Skeletal muscle tissue (tissue), 4 donors: ENCODE measurements around the gene DPP6. TPM values are rescaled to one million over a fixed set of nuclear protein-coding genes. Genes with fewer than 3 reads are reported as not detected.

Experiments used
- H3K27ac ChIP-seq: one replicate; pipeline ENCODE4 v1.7.0; 2013; ENCODE audit warnings: mild to moderate bottlenecking, low read depth, low read length, inconsistent platforms
- H3K27me3 ChIP-seq, 3 donors: one replicate each; pipeline ENCODE4 v1.7.0; 2013; ENCODE audit warnings: low read length in 3 of 3; ENCODE audit not compliant: control insufficient read depth in 3 of 3, insufficient read depth in 3 of 3
- H3K36me3 ChIP-seq, 3 donors: one replicate each; pipeline ENCODE4 v1.7.0; 2013; ENCODE audit warnings: low read length in 3 of 3; ENCODE audit not compliant: control insufficient read depth in 3 of 3, insufficient read depth in 3 of 3
- H3K4me1 ChIP-seq, 3 donors: one replicate each; pipeline ENCODE4 v1.7.0; 2013; ENCODE audit warnings: low read length in 3 of 3, mild to moderate bottlenecking in 3 of 3; ENCODE audit not compliant: control insufficient read depth in 3 of 3, insufficient read depth in 3 of 3
- H3K4me3 ChIP-seq, 3 donors: one replicate each; pipeline ENCODE4 v1.7.0; 2013; ENCODE audit warnings: low read length in 3 of 3
- H3K9ac ChIP-seq, 3 donors: one replicate each; pipeline ENCODE4 v1.7.0; 2013; ENCODE audit warnings: low read length in 3 of 3, mild to moderate bottlenecking in 3 of 3, moderate library complexity in 2 of 3, low read depth in 1 of 3
- H3K9me3 ChIP-seq, 3 donors: one replicate each; pipeline ENCODE4 v1.7.0; 2013; ENCODE audit warnings: low read length in 3 of 3; ENCODE audit not compliant: control insufficient read depth in 3 of 3
- total RNA-seq: library from RNA; depleted of rRNA; stranded (reverse); fragments of >200 nt; gene quantifications from one replicate; pipeline ENCODE4 v1.2.3, GENCODE V29; 2014
- donor health status: Osteomylitis.

Gene DPP6
- total RNA-seq, 1 donor from 2014 or later = 4.2 TPM

GRCh38 chr7:154212861-154213260 is 160.7 kb downstream of the DPP6 start:
- Histone ChIP-seq H3K27me3 (no peaks in the 10 kb centered on the region), H3K9me3 (no peaks in the 10 kb centered on the region), H3K9ac (no peak overlapping the region), H3K36me3 (no peaks in the 10 kb centered on the region), H3K4me1 (no peaks in the 10 kb centered on the region), H3K27ac (no peak overlapping the region), H3K4me3 (no peak overlapping the region)

GRCh38 chr7:154217688-154218340 is 165.6 kb downstream of the DPP6 start:
- Histone ChIP-seq H3K4me1 (no peaks in the 10 kb centered on the region), H3K9me3 (no peaks in the 10 kb centered on the region), H3K4me3 (no peak overlapping the region), H3K27ac (no peak overlapping the region), H3K9ac (no peak overlapping the region), H3K27me3 (no peaks in the 10 kb centered on the region), H3K36me3 (no peaks in the 10 kb centered on the region)

- Histone ChIP-seq H3K9me3 (no peaks in the 10 kb centered on the region), H3K4me1 (no peaks in the 10 kb centered on the region), H3K36me3 (no peaks in the 10 kb centered on the region), H3K4me3 (no peak overlapping the region), H3K27me3 (no peaks in the 10 kb centered on the region), H3K27ac (no peak overlapping the region), H3K9ac (no peak overlapping the region)
These were observed 179.5 kb downstream of the DPP6 start for GRCh38 chr7:154231732-154232131.

GRCh38 chr7:154232700-154233099 is 180.5 kb downstream of the DPP6 start:
- Histone ChIP-seq H3K27ac (no peak overlapping the region), H3K4me1 (no peaks in the 10 kb centered on the region), H3K27me3 (no peaks in the 10 kb centered on the region), H3K4me3 (no peak overlapping the region), H3K36me3 (no peaks in the 10 kb centered on the region), H3K9me3 (no peaks in the 10 kb centered on the region), H3K9ac (no peak overlapping the region)

- H3K27ac ChIP-seq = no peak overlapping the region
- no peak overlapping the region for H3K4me3 ChIP-seq
- no peaks in the 10 kb centered on the region for H3K27me3 ChIP-seq
- no peaks in the 10 kb centered on the region for H3K36me3 ChIP-seq
- no peaks in the 10 kb centered on the region for H3K4me1 ChIP-seq
- no peak overlapping the region for H3K9ac ChIP-seq
- H3K9me3 ChIP-seq = peaks cover 4 to 7% (median 5%) of the 10 kb centered on the region in 3 donors
These were observed 189.8 kb downstream of the DPP6 start for GRCh38 chr7:154241988-154242387.

GRCh38 chr7:154242709-154243108 is 190.5 kb downstream of the DPP6 start:
- no peaks in the 10 kb centered on the region for H3K36me3 ChIP-seq
- H3K27ac ChIP-seq = no peak overlapping the region
- no peaks in the 10 kb centered on the region for H3K4me1 ChIP-seq
- no peak overlapping the region for H3K4me3 ChIP-seq
- H3K9ac ChIP-seq = no peak overlapping the region
- no peaks in the 10 kb centered on the region for H3K27me3 ChIP-seq
- H3K9me3 ChIP-seq = peaks cover 4 to 7% (median 5%) of the 10 kb centered on the region in 3 donors

GRCh38 chr7:154252046-154252445 is 199.8 kb downstream of the DPP6 start:
- Histone ChIP-seq H3K27ac (no peak overlapping the region), H3K4me3 (no peak overlapping the region), H3K36me3 (no peaks in the 10 kb centered on the region), H3K27me3 (no peaks in the 10 kb centered on the region), H3K9ac (no peak overlapping the region), H3K4me1 (no peaks in the 10 kb centered on the region), H3K9me3 (no peaks in the 10 kb centered on the region)

GRCh38 chr7:154253810-154254209 is 201.6 kb downstream of the DPP6 start:
- H3K27ac ChIP-seq = no peak overlapping the region

GRCh38 chr7:154255324-154255723 is 203.1 kb downstream of the DPP6 start:
- H3K4me3 ChIP-seq = no peak overlapping the region
- H3K27me3 ChIP-seq = no peaks in the 10 kb centered on the region
- H3K36me3 ChIP-seq = no peaks in the 10 kb centered on the region
- no peak overlapping the region for H3K9ac ChIP-seq
- H3K27ac ChIP-seq = no peak overlapping the region
- H3K4me1 ChIP-seq = no peaks in the 10 kb centered on the region
- no peaks in the 10 kb centered on the region for H3K9me3 ChIP-seq

More at GRCh38 chr7:154253810-154254209, 201.6 kb downstream of the DPP6 start:
- Histone ChIP-seq H3K9me3 (no peaks in the 10 kb centered on the region), H3K36me3 (no peaks in the 10 kb centered on the region), H3K4me1 (no peaks in the 10 kb centered on the region), H3K27me3 (no peaks in the 10 kb centered on the region), H3K4me3 (no peak overlapping the region), H3K9ac (no peak overlapping the region)

GRCh38 chr7:154256150-154256549 is 204.0 kb downstream of the DPP6 start:
- H3K4me3 ChIP-seq = no peak overlapping the region
- H3K36me3 ChIP-seq = no peaks in the 10 kb centered on the region
- no peaks in the 10 kb centered on the region for H3K9me3 ChIP-seq
- H3K9ac ChIP-seq = no peak overlapping the region
- no peak overlapping the region for H3K27ac ChIP-seq
- no peaks in the 10 kb centered on the region for H3K4me1 ChIP-seq
- H3K27me3 ChIP-seq = no peaks in the 10 kb centered on the region
